Measurements from ENCODE around the gene MGMT. TPM values are rescaled to one million over a fixed set of nuclear protein-coding genes. Genes with fewer than 3 reads are reported as not detected.

The MGMT gene
- total and polyA plus RNA-seq, 2 experiments from 2014 or later = 19.3 to 21.9 TPM

DNA sequence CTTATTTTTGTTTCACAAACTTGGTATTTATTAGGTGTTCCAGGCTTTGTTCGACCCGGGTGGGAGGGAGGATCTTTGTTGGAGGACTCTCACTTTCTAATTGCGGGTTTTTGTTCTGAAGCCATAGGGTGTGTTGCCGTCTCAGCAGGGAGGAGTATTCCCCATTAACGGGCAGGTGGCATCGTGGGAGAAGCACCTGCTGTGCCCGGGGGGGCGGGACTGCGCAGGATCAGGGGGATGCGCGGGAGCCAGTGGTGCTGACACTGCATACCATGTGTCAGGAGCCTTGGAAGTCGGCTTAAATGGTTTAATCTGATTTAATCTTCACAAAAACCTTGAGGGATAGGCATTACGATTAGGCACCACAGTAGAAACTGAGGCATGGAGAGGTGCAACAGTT, 113.0 kb downstream of the MGMT start:
- no peaks in the 10 kb centered on the region for H3K79me2 ChIP-seq (replicated peaks; ENCODE audit: insufficient read depth)
- Mint-ChIP-seq H3K9me3 (peaks cover 2% of the 10 kb centered on the region; the same call in 1 of the 3 replicates), H3K4me3 (no peak overlapping the region), H3K27me3 (ENCODE audit: insufficient read depth, low read depth, poor library complexity) (no peaks in the 10 kb centered on the region), H3K27ac (no peak overlapping the region), H3K4me1 (peaks cover 20% of the 10 kb centered on the region), H3K36me3 (ENCODE audit: low read depth) (no peaks in the 10 kb centered on the region; the same call in 1 of the 3 replicates)
- H3K4me2 ChIP-seq = no peak overlapping the region
- no peak overlapping the region for H2AFZ ChIP-seq
- ATAC-seq = peak; percentile 62
- H3K36me3 ChIP-seq (ENCODE audit: insufficient read depth) = no peaks in the 10 kb centered on the region
- no peaks in the 10 kb centered on the region for H4K20me1 ChIP-seq (replicated peaks; ENCODE audit: insufficient read depth)
- TF ChIP-seq, protein P1, sequence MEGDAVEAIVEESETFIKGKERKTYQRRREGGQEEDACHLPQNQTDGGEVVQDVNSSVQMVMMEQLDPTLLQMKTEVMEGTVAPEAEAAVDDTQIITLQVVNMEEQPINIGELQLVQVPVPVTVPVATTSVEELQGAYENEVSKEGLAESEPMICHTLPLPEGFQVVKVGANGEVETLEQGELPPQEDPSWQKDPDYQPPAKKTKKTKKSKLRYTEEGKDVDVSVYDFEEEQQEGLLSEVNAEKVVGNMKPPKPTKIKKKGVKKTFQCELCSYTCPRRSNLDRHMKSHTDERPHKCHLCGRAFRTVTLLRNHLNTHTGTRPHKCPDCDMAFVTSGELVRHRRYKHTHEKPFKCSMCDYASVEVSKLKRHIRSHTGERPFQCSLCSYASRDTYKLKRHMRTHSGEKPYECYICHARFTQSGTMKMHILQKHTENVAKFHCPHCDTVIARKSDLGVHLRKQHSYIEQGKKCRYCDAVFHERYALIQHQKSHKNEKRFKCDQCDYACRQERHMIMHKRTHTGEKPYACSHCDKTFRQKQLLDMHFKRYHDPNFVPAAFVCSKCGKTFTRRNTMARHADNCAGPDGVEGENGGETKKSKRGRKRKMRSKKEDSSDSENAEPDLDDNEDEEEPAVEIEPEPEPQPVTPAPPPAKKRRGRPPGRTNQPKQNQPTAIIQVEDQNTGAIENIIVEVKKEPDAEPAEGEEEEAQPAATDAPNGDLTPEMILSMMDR (conservative IDR thresholded peaks at IDR 0.05; ENCODE audit: low read depth in 2 of 2) = no peak
- TF ChIP-seq POLR2AphosphoS5 (IDR thresholded peaks at IDR 0.05; ENCODE audit: low read depth) (no peak), ZNF331 (CRISPR knock-in tag; IDR thresholded peaks at IDR 0.05; ENCODE audit: low read depth) (no peak), EZH2phosphoT487 (IDR thresholded peaks at IDR 0.05; ENCODE audit: unreplicated experiment) (no peak), ZNF114 (CRISPR knock-in tag; IDR thresholded peaks at IDR 0.05) (no peak), ETS1 (IDR thresholded peaks at IDR 0.05) (no peak), JUNB (IDR thresholded peaks at IDR 0.05; ENCODE audit: unreplicated experiment) (no peak)
- TF ChIP-seq, protein P2, sequence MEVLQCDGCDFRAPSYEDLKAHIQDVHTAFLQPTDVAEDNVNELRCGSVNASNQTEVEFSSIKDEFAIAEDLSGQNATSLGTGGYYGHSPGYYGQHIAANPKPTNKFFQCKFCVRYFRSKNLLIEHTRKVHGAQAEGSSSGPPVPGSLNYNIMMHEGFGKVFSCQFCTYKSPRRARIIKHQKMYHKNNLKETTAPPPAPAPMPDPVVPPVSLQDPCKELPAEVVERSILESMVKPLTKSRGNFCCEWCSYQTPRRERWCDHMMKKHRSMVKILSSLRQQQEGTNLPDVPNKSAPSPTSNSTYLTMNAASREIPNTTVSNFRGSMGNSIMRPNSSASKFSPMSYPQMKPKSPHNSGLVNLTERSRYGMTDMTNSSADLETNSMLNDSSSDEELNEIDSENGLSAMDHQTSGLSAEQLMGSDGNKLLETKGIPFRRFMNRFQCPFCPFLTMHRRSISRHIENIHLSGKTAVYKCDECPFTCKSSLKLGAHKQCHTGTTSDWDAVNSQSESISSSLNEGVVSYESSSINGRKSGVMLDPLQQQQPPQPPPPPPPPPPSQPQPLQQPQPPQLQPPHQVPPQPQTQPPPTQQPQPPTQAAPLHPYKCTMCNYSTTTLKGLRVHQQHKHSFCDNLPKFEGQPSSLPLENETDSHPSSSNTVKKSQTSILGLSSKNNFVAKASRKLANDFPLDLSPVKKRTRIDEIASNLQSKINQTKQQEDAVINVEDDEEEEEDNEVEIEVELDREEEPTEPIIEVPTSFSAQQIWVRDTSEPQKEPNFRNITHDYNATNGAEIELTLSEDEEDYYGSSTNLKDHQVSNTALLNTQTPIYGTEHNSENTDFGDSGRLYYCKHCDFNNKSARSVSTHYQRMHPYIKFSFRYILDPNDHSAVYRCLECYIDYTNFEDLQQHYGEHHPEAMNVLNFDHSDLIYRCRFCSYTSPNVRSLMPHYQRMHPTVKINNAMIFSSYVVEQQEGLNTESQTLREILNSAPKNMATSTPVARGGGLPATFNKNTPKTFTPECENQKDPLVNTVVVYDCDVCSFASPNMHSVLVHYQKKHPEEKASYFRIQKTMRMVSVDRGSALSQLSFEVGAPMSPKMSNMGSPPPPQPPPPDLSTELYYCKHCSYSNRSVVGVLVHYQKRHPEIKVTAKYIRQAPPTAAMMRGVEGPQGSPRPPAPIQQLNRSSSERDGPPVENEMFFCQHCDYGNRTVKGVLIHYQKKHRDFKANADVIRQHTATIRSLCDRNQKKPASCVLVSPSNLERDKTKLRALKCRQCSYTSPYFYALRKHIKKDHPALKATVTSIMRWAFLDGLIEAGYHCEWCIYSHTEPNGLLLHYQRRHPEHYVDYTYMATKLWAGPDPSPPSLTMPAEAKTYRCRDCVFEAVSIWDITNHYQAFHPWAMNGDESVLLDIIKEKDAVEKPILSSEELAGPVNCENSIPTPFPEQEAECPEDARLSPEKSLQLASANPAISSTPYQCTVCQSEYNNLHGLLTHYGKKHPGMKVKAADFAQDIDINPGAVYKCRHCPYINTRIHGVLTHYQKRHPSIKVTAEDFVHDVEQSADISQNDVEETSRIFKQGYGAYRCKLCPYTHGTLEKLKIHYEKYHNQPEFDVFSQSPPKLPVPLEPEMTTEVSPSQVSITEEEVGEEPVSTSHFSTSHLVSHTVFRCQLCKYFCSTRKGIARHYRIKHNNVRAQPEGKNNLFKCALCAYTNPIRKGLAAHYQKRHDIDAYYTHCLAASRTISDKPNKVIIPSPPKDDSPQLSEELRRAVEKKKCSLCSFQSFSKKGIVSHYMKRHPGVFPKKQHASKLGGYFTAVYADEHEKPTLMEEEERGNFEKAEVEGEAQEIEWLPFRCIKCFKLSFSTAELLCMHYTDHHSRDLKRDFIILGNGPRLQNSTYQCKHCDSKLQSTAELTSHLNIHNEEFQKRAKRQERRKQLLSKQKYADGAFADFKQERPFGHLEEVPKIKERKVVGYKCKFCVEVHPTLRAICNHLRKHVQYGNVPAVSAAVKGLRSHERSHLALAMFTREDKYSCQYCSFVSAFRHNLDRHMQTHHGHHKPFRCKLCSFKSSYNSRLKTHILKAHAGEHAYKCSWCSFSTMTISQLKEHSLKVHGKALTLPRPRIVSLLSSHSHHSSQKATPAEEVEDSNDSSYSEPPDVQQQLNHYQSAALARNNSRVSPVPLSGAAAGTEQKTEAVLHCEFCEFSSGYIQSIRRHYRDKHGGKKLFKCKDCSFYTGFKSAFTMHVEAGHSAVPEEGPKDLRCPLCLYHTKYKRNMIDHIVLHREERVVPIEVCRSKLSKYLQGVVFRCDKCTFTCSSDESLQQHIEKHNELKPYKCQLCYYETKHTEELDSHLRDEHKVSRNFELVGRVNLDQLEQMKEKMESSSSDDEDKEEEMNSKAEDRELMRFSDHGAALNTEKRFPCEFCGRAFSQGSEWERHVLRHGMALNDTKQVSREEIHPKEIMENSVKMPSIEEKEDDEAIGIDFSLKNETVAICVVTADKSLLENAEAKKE (CRISPR knock-in tag; IDR thresholded peaks at IDR 0.05) = no peak
- no peaks in the 10 kb centered on the region for H3K4me1 ChIP-seq (ENCODE audit: insufficient read depth)
- no peak overlapping the region for H3K27ac ChIP-seq (ENCODE audit: low read depth)
- H3K4me3 ChIP-seq = no peak overlapping the region
- H3K27me3 ChIP-seq (ENCODE audit: insufficient read depth) = no peaks in the 10 kb centered on the region
- H3F3A ChIP-seq (replicated peaks; ENCODE audit: low read depth) = no peaks in the 10 kb centered on the region
- no peaks in the 10 kb centered on the region for H3K9me2 ChIP-seq (ENCODE audit: insufficient read depth)
- DNase-seq (ENCODE audit: low spot score) = no peak
